ENCODE results near the gene KLK11.

The KLK11 gene, protein sequence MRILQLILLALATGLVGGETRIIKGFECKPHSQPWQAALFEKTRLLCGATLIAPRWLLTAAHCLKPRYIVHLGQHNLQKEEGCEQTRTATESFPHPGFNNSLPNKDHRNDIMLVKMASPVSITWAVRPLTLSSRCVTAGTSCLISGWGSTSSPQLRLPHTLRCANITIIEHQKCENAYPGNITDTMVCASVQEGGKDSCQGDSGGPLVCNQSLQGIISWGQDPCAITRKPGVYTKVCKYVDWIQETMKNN

DNA sequence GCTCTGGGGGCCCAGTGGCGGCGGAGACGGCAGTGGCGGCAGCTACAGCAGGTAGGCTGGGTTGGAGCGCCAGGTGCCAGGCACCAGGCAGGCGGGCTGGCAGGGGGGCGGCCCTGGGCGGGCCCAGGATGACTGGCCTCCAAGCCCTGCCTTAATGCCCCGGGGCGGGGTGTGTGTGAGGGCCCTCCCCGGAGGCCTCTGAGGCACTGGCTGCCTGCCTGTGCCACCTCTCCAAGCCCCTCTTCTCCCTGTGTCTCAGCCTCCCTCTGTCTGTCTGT, at the start of gene KLK11:
Gene KLK11 (minus strand): TSS at position 63 of the 278 bp plus-strand sequence. CDS start 985 bp downstream, outside the sequence.
- DNase-seq (ENCODE audit: low spot score) = no peak

DNA sequence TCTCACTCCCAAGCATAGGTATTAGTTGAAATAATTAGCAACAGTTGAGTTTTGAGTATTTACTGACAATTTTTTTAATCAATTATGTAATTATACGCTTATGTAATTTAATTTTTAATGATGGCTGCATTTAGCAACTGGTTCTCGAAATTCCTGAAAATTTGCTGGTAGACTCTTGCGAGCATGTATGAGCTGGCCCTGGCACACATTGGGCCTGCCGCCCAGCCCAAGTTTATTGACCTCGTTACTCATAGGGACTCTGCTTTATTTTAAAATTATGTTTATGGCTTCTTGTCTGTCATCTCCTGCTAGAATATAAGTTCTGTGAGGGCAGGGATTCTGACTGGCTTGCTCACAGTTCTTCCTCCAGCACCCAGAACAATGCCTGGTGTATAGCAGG, 49.6 kb upstream of the KLK11 start:
- DNase-seq (ENCODE audit: low spot score) = no peak

DNA sequence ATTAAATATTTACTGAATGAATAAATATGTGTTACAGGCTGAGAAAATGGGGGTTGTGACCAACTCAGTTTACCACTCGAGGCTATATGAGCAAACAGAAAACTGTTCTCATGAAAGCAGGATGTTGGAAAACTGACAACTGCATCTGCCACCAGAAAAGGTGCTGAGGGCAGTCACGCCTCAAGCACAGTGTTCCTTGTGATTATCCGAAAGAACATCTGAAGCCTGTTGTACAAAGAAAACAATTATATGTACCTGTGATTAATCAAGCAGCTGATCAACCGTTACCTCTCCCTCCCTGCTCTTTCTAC, 44.6 kb upstream of the KLK11 start:
- DNase-seq (ENCODE audit: low spot score) = no peak

DNA sequence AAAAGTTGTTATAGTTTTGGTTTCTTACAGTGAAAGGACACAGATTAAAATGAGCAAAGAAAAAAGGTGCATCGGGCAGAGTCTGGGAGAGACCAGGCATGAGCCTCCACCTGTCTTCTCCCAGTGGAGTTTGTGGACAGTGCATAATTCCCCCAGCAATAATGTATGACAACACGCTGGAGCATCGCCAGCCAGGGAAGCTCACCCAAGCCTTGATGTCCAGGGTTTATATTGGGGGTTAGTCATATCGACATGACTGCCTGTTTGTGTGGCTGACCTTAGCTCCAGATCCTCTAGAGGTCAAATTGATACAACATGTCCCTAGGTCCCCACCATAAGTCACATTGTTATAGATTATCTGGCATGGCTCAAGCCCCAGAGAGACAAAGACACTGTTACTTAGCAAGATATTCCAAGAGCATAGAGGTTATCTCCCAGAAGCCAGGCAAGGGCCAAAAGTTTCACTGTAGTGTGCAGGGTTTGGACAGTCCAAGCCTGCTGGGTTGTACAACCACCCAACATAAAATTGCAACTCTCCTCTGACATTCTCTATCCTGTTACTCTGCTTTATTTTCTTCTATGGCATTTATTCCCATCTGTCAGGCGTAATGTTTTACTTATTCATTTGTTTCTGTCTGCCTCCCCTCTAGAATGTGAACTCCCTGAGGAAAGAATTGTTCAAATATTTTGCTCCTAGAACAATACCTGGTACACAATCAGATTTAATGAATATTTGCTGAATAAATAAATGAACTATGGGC, 44.1 kb upstream of the KLK11 start:
- DNase-seq (ENCODE audit: low spot score) = no peak

DNA sequence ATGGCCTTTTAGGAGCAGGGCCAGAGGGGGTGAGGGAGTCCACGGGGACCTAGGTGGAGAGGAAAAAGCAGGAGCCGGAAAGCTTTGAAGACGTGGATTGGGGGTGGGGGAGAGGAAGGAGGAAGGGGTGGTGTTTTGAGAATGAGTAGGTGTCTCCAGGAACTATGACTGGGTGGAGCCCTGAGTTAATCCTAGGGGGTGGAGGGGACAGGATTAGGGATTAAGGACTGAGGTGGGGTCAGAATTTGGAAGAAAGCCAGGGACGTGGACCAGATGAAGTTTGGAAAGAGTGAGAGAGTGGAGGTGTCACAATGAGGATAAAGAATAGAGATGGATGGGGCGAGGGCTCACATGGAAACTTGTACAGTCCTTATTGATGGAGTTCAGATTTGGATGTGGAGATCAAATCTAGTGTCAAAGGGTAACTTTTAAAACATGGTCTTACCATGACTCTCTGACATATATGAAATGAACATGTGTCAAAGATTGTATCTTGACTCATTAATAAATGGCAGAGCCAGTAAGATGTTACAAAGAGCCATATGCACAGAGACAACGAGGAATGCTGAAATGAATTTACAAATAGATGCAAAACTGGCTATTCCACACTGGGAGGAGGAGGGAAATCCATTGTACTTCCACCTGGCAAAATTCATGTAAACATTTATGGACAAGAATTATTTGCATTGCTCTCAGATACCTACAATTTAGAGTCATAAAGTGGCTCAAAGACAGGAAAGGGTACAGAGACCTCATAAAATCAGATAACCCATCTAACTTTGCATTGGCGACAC, 40.2 kb upstream of the KLK11 start:
- DNase-seq (ENCODE audit: low spot score) = no peak

DNA sequence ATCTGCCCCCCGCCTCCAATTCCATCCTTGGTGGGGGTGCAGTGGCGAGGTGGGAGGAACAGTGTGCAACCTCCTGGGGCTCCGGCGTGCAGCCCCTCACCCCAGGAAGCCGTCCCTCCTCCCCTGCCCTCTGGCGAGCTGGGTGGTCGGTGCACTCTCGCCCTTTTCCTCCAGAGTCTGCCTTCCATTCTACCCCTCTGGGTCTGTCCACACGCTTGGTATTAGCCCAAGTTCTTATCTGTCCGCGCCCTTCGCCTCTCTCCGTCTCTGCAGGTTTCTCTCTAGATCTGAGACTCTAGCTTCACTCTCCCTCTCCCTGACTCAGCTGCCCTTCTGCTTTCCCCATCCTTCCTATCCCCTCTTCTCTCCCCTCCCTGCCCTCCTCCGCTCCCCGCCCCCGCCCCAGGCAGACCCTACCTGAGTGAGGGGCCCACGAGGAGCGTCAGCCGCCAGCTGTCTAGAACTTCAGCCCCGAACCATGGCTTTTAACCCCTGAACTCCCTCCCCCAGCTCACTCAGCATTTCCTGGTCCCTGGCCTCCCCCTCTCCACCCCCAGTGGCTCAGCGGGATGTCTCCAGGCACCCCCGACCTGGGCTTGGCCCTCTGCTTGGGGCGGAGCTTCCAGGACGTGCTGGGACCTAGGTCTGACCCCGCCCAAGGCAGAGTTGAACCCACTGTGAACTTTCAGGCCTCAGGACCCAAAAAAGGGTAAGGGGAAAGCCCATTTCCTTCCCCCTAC, 39.0 kb upstream of the KLK11 start:
- no peak for DNase-seq (ENCODE audit: low spot score)

DNA sequence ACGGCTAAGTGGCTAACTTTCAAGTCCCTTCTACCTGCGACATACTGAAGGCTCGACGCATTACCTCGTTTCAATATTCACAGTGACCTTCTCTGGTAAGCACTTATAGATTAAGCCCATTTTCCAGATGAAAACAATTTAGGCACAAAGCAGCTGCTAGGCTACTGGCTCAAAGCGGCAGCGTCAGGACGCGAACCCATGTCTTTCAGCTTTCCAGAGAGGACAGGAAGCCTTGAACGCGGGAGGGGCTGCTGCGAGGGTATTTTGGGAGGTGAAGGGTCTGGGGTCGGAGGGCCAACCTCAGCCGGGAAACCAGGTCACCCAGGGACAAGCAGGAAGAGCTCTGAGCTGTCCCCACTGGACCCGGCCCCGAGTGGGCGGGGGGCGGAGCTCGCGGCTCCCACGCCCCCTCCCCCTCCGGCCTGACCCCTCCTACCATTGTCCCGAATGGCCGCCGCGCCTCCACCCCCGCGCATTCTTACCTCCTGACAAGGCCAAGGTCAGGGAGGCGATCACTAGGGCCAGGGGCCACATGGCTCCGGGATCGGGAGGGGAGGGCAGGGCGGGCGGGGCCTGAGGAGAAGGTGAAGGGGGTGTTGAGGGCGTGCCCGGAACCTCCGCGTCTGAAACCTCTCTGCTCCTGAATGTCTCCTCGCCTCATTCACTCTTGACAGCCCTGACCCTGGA, 38.3 kb upstream of the KLK11 start, which contains the start of gene KLK13:
Gene KLK13 (minus strand): TSS at position 559 of the 687 bp plus-strand sequence. CDS start 25 bp downstream, at position 534.
- DNase-seq (ENCODE audit: low spot score) = no peak

DNA sequence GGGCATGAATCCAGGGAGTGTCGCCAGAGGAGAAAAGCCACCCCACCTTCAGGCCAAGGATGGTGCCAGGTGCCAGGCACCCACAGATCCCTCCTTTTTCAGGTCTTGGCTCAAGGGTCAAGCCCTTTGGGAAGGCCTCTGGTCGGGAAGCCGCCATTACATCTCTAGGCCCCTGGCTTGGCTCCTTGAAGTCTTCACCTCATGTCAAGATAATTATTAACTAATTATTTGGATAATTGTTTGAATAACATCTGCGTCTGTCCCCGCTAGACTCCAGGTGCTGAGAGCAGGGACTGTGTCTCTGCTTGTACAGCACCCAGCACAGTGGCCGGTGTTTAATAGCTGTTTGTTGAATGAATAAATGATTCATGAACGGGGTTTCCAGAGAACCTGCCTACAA, 37.2 kb upstream of the KLK11 start:
- DNase-seq (ENCODE audit: low spot score) = no peak

DNA sequence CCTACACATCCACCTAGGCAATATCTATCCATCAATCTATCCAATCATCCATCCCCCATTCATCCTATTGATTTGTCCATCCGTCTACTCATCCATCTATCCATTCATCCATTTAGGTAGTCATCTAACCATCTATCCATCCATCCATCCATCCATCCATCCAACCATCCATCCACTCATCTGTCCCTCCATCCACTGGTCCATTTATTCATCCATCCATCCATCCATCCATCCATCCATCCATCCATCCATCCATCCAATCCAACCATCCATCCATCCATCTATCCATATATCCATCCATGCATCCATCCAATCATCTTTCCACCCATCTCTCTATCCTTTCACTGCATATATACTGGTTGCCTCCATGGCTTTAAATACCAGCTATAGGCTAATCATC, 34.6 kb upstream of the KLK11 start:
- no peak for DNase-seq (ENCODE audit: low spot score)

DNA sequence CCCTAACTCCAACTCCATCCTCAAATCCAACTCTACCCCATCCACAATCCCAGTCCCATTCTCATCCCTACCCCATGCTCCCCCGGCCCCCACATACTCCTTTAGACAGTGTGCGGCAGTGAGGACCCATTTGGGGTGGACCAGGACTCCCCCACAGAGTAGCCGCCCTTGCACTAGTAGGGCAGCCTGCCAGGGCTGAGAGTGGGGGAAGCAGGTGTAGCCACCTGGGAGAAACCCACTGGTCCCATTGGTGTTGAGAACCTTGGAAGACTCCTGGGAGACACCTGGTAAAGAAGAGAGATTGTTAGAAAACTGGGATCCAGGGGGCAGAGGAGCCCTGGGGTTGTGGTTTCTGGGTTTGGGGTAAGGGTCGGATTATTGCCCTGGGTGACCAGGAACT, 33.9 kb upstream of the KLK11 start:
- no peak for DNase-seq (ENCODE audit: low spot score)

DNA sequence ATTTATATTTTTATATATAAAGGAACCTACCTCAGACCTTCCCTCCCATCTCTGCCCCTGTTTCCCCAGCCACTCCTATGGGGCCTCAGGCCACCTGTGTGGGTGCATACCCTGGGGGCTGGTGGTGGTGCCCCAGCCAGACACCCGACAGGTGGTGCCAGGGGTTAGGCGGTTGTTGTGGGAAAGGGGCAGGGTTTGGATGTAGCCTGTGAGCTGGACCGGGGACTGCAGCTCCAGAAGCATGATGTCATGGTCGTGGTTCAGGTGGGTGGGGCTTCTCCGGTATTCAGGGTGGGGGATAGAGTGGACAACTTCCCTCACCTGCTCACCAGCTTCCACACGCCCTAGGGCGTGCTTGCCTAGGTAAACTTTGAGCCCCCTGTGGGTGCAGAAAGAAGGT, 33.3 kb upstream of the KLK11 start:
- no peak for DNase-seq (ENCODE audit: low spot score)

DNA sequence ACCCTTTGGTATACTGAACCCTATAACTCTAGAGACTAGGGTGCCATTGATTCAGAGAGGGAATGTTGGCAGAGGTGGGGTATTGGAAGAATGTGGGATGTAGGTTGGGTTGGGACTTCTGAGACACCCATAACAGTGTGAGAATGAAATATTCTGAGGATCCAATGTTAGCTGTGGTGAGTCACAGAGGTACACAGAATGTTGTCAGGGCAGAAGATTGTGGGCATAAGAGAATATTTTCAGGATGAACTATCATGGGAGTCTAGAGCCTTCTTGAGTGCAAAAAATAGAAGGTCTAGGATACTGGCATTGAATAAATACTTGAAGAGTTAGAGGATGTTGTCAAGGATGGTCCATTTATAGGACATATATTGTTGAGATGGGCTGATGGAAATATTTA, 29.4 kb upstream of the KLK11 start:
- no peak for DNase-seq (ENCODE audit: low spot score)

DNA sequence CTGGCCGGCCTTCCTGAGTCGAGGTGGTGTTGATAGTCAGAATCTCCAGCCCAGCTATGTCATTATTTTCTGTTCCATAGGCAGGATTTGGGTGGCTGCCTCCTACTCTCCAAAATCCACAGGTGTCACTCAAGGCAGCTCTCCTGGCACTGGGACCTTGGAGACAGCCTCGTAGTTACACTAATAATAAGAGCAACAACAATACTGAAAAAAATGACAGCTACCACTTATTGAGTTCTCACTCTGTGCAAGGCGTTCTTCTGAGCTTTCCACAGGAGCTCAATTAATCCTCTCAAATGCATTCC, 20.6 kb upstream of the KLK11 start:
- DNase-seq (ENCODE audit: low spot score) = no peak

DNA sequence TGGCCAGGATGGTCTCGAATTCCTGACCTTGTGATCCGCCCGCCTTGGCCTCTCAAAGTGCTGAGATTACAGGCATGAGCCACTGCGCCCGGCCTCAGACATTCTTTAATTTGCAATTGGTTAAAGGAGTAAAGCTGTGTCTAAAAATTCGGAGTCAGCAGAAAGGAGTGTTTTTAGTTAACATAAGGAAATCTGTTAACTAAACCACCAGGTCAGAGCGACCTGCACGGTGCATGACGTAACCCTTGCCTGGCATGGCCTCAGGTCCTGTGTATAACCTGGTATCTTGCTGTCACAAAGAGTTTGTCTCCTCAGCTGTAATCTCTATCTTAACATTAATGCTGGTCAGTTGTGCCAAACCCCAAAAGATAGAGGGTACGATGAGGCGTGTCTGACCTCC, 17.9 kb upstream of the KLK11 start:
- no peak for DNase-seq (ENCODE audit: low spot score)

DNA sequence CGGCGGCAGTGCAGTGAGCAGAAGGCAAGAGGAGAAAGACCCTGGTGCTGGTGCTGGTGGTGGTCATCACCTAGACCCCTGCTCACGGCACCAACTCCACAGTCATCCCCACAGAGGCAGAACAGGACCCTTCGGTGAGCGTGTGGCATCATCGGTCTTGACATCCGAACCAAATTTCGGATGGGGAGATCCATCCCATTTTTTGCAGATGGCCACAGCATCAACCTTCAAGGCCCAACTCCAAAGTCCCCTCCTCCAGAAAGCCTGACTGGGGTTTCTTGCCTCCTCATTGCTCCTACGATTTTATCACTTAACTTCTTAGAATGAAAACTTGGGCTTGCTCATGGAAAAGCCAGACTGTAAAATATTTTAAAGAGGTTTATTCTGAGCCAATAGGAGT, 17.1 kb upstream of the KLK11 start:
- no peak for DNase-seq (ENCODE audit: low spot score)

DNA sequence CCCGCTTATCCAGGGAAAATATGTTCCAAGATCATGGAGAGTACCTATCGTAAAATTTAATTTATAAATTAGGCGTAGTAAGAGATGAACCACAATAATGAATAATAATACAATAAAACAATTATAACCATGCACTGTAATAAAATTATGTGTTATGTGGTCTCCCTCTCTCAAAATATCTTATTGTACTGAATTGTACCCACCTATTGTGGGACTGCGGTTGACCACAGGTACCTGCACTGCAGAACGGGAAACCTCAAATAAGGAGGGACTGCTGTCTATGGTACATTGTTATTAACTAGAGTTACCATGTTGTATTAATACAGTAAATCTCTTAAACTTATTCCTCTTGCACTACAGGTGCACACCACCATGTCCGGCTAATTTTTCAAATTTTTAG, 13.7 kb upstream of the KLK11 start:
- DNase-seq (ENCODE audit: low spot score) = no peak

DNA sequence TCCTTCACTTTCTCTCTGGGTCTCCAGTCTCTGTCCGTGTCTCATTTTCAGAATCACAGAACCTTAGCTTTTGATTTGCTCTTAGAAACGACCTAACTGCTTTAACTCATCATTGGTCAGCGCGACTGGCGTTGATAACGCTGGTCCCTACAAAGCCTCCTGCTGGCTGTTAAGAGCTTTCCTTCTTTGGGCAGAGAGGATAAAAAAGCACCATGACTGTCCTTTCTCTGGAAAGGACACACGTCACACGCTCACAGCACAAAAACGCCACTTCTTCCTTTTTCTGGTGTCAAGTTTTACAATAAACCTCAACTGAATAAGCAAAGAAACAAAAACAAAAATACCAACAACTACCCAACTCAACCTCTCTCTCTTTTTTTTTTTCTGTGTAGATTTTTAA, 10.1 kb upstream of the KLK11 start:
- no peak for DNase-seq (ENCODE audit: low spot score)

DNA sequence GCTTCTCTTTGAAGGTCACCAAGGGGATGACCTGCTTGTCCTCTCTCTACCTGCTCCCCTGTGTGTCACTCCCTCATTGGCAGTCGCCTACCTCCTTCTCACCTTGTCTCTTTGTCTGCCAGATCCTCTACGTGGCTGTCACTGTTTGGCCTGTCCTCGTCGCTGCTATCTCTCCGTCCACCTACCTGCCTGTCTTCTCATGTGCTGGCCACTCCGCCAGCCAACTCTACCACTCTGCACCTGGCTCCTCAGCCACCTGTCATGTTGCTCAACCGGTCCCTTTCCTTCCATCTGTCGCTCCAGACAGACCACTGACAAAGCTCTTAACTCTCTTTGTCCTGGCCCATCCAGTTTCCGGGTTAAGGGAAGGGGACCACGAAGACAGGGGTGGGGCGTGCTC, 8.3 kb upstream of the KLK11 start, which contains the start of gene KLK12:
Gene KLK12 (minus strand): TSS at position 299 of the 400 bp plus-strand sequence. CDS start 381 bp downstream, outside the sequence.
- DNase-seq (ENCODE audit: low spot score) = no peak

DNA sequence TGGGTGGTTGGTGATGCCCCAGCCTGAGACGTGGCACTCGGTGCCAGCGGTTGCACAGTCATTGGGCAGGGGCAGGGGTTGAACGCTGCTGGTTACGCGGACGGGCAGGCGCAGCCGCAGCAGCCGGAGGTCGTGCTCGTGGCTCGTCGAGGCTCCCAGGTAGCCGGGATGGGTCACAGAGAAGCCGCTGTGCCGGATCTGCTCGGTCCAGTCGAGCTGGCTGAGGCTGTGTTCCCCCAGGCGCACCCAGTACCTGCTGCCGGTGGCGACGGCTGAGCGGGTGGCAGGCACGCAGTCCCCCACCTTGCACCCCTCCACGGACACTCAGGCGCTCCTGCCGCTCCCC, 5.4 kb upstream of the KLK11 start:
- no peak for DNase-seq (ENCODE audit: low spot score)

DNA sequence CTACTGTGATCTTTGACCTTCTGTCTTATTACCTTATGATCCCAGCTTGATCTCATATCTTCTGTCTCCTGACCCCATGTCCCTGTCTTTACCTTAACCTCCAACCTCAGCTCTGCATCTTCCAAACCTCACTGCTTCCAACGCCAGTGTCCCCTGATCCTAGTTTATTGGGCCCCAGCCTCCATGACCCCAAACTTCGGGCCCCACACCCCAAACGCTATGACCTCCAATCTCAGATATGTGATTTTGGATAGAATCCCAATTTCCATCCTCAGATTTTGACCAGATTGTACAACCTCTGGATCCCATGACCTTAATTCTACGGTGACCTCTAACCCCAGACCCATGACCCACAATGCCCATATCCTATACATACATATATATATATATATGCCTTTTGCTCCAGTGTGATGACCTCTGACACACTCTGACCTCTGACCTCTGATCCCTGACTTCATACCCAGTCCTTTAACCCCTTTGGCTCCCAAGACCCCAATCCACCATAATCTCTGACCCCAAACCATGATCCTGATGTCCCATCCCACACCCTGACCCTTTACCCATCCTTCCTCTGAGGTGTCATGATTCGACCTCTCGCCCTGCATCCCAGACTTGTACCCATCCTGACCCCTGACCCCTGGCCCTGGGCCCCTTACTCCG, 4.9 kb upstream of the KLK11 start:
- DNase-seq (ENCODE audit: low spot score) = no peak

DNA sequence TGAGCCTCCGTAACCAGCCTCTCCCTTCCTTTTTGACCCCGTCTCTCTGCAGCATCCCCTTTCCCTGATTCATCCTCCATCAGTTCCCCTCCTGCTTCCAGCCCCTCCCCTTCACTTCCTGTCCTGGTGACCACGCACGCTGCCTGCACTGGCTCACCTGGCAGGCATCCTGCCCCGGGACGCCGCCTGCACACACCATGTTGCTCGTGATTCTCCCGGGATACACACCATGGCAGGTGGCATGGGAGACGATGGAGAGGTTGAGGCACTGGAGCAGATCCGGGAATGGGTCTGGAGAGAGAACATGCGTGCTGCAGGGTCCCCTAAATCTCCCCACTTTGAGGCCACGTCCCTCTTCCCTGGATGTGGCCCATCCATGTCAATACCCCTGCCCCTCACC, 4.2 kb upstream of the KLK11 start:
- no peak for DNase-seq (ENCODE audit: low spot score)

DNA sequence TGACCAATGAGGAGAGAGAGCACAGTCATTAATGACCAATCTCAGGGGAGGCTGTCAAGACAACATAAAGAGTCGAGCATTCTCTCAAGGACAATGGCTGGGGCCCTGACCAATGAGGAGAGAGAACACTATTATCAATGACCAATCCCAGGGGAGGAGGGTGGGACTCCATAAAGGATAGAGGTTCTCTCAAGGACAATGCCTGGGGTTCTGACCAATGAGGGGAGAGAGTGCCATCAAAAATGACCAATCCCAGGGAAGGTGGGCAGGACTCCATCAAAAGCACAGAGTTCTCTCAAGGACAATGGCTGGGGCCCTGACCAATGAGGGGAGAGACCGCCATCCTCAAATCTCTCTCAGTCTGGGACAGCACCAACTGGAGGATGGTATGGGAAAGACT, 3.3 kb upstream of the KLK11 start:
- DNase-seq (ENCODE audit: low spot score) = no peak

Measured in CD4-positive, alpha-beta T cell treated with Interleukin-6 at 100 ng/mL for 8 hours (primary cell).